ENCODE results near the gene TANC1. TPM values are rescaled to one million over a fixed set of nuclear protein-coding genes. Genes with fewer than 3 reads are reported as not detected.

The TANC1 gene
- total RNA-seq, 1 experiment from 2014 or later: 2.5 TPM

DNA sequence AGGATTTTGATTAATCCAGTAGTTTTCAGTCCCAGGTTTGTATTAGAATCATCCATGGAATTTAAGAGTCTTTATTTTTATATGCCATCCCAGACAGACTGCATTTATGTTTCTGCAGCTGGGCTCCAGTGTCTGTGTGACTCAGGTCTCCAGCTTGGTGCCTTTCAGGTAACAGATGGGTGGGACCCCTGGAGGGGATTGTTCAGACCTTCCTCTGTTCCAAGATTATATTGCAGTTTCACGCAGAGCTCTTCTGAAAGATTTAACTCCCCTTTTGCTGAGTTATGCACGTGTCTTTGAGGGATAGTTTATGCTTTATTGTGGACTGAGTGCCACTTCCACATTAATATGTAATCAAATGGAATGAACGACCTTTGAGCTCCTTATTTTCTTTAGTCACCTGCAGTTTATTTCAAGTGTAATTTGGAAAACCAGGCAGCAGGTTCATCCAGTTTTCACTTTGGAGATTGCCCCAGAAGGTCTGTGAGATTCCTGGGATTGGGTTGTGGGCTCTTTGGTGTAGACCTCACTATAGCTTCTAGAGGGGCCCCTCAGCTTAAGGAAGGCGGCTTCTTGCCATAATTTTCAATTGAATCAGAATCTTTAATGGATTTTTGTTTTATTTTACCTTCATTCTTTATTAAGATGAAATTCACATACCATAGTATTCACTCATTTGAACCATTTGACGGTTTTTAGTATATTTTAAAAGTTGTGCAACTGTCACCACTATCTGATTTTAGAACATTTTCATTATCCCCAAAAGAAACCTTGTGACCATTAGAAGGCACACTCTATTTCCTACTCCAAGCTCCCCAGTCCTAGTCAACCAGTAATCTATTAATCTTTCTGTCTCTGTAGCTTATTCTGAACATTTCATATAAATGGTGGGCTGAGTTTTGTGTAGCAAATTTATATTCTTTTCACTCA lies 183.0 kb downstream of the TANC1 start:
- Mint-ChIP-seq H3K9me3 (no peaks in the 10 kb centered on the region), H3K27me3 (ENCODE audit: low read depth) (no peaks in the 10 kb centered on the region), H3K27ac (no peak overlapping the region; a peak in 2 of 7 replicates), H3K4me1 (peaks cover 17 to 22% of the 10 kb centered on the region in 2 experiments), H3K36me3 (ENCODE audit: insufficient read depth in 1 of 3, low read depth in 3 of 3) (no peaks in the 10 kb centered on the region), H3K4me3 (no peak overlapping the region)
- no peak overlapping the region for H3K9ac ChIP-seq (ENCODE audit: extremely low read depth, insufficient read length, low read length)
- H3K27ac ChIP-seq (ENCODE audit: insufficient read length, low read depth, low read length): no peak overlapping the region
- TF ChIP-seq, protein P1, sequence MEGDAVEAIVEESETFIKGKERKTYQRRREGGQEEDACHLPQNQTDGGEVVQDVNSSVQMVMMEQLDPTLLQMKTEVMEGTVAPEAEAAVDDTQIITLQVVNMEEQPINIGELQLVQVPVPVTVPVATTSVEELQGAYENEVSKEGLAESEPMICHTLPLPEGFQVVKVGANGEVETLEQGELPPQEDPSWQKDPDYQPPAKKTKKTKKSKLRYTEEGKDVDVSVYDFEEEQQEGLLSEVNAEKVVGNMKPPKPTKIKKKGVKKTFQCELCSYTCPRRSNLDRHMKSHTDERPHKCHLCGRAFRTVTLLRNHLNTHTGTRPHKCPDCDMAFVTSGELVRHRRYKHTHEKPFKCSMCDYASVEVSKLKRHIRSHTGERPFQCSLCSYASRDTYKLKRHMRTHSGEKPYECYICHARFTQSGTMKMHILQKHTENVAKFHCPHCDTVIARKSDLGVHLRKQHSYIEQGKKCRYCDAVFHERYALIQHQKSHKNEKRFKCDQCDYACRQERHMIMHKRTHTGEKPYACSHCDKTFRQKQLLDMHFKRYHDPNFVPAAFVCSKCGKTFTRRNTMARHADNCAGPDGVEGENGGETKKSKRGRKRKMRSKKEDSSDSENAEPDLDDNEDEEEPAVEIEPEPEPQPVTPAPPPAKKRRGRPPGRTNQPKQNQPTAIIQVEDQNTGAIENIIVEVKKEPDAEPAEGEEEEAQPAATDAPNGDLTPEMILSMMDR (conservative IDR thresholded peaks at IDR 0.05): no peak
- no peaks in the 10 kb centered on the region for H3K27me3 ChIP-seq (ENCODE audit: insufficient read depth, low read length)
- no peak overlapping the region for H2AK5ac ChIP-seq (ENCODE audit: insufficient read length, low read length)
- H3K56ac ChIP-seq (ENCODE audit: insufficient read length, low read depth, low read length): no peak overlapping the region
- H3K23ac ChIP-seq (ENCODE audit: insufficient read length, low read depth, low read length): no peak overlapping the region
- no peaks in the 10 kb centered on the region for H4K20me1 ChIP-seq (ENCODE audit: control insufficient read depth, insufficient read depth, insufficient read length)
- H2BK20ac ChIP-seq (ENCODE audit: low read depth, low read length, poor library complexity, severe bottlenecking): no peak overlapping the region
- H2BK120ac ChIP-seq (ENCODE audit: low read depth, low read length, poor library complexity, severe bottlenecking): no peak overlapping the region
- H3K23me2 ChIP-seq (ENCODE audit: insufficient read length, low read depth, low read length, poor library complexity, severe bottlenecking): no peaks in the 10 kb centered on the region
- no peak overlapping the region for H3T11ph ChIP-seq (ENCODE audit: low read length)
- no peak overlapping the region for H2BK12ac ChIP-seq (ENCODE audit: insufficient read length, low read depth, low read length)
- H2BK5ac ChIP-seq (ENCODE audit: insufficient read length, low read length): no peak overlapping the region
- H3K18ac ChIP-seq (ENCODE audit: insufficient read length, low read depth, low read length): no peak overlapping the region
- H4K8ac ChIP-seq (replicated peaks; ENCODE audit: insufficient read length, low read depth, low read length): no peak overlapping the region
- no peak for DNase-seq
- no peaks in the 10 kb centered on the region for H3K4me1 ChIP-seq (ENCODE audit: insufficient read depth, low read length)
- no peak overlapping the region for H3K4ac ChIP-seq (ENCODE audit: low read depth, low read length)
- no peaks in the 10 kb centered on the region for H3K79me1 ChIP-seq (ENCODE audit: insufficient read depth, low read depth, low read length, poor library complexity, severe bottlenecking)
- no peaks in the 10 kb centered on the region for H3K79me2 ChIP-seq (ENCODE audit: insufficient read depth, low read length)
- H3K9me3 ChIP-seq (ENCODE audit: control insufficient read depth, low read depth, low read length): no peaks in the 10 kb centered on the region
- WGBS (ENCODE audit: extremely low coverage, insufficient read length, low lambda C conversion rate): no CpG with 5 or more reads among the region's 5 CpGs
- no peak overlapping the region for H3K14ac ChIP-seq (ENCODE audit: insufficient read depth, low read length)
- no peak overlapping the region for H2AFZ ChIP-seq (ENCODE audit: low read length)
- H3K4me2 ChIP-seq (ENCODE audit: insufficient read depth, insufficient read length, low read length): no peak overlapping the region
- no peak overlapping the region for H4K91ac ChIP-seq (ENCODE audit: insufficient read length, low read depth, low read length)
- H2BK15ac ChIP-seq (ENCODE audit: low read depth, low read length): no peak overlapping the region
- H4K5ac ChIP-seq (ENCODE audit: insufficient read length, low read depth, low read length): no peak overlapping the region
